NOMO-1 treated with DMSO at 0.1 percent for 48 hours (cell line): ENCODE results near the gene SERPINI2.
"Not testable (repeated sequence)": the region's sequence is repeated elsewhere in the genome, so short reads cannot be mapped to it uniquely, and the experiment has no call there.

Source experiments
- DNase-seq: peaks from one replicate; lab custom pipeline; 2025; ENCODE audit not compliant: unreplicated experiment; lab: John Stamatoyannopoulos, UW

Gene SERPINI2

DNA sequence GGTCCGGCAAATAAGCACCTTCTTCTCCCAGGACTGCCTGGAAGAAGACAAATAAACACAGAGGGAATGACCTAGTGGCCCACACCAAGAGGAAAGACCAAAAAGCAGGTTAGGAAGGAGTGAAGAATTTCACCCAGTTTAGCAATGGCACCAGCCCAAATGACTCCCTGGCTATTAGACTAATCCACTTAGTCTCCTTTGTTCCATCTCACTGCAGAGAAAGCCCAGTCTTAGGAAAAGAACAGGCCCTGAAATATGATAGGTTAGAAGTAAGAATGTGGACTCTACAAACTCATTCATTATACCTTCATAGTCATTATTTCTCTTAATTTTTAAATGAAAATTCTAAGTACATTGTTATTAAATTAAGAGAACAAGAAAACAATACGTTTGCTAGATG, 23.2 kb downstream of the SERPINI2 start:
- DNase-seq: no peak

DNA sequence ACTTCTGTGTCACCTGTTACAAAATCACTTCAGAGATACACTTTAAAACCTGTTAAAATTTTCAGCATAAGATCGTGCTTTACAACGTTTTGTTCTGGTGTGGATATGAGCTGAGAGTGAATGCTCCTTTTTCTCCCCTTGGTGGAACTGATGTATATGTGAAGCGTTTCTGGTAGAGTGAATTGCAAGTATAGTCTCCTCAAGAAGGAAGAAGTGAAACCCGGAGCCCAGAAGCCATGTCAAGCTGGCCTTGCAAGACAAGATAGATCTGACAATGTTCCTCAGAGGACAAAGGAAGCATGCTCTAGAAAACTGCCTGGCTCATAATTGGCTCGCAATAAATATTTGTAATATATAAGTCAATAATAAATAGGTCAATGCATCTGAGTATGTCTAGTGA, 23.6 kb downstream of the SERPINI2 start:
- peak; percentile 93 for DNase-seq

GRCh38 chr3:167445491-167445890, 28.4 kb downstream of the SERPINI2 start:
- no peak for DNase-seq

- DNase-seq: peak; percentile 22
Observed at GRCh38 chr3:167441256-167441655, 32.6 kb downstream of the SERPINI2 start.

DNA sequence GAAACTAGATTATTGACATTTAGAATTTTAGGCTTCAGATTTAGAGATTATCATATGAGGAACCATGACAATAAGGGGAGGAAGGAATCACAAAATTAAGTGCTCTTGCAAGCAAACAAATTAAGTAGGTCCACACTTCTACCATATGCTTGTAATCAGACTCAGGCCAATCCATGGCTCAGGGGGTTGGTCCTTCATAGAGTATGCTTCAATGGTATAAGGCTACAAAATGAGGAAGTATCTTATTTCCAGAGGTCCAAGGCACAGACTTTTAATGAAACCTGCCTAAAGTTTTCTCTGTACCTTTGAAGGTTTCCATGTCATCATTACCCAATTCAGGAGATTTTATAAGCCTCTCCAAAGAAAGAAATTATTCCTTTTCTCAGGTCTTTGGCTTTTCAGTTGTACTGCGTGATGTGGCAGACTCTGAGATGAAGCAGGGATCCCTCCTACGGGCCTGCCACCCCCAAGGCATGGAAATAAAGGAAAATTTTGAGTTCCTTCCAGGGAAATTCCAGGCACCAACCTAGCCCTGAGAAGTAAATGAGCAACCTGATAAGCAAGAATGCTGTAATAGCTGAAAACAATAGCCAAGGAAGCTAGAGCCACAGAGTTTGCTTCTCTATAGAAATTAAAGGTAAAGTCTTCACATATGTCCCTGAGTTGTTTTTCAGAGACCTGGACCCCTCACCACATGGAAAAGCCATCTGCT, 36.3 kb downstream of the SERPINI2 start:
- no peak for DNase-seq

GRCh38 chr3:167426962-167427361, 46.9 kb downstream of the SERPINI2 start:
- DNase-seq: not testable (repeated sequence)

DNA sequence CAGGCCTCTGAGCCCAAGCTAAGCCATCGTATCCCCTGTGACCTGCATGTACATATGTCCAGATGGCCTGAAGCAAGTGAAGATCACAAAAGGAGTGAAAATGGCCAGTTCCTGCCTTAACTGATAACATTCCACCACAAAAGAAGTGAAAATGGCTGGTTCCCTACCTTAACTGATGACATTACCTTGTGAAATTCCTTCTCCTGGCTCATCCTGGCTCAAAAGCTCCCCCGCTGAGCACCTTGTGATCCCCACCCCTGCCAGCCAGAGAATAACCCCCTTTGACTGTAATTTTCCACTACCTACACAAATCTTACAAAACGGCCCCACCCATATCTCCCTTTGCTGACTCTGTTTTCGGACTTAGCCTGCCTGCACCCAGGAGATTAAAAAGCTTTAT, 51.4 kb downstream of the SERPINI2 start:
- DNase-seq: not testable (repeated sequence)

- no peak for DNase-seq
Observed at GRCh38 chr3:167409611-167410010, 64.2 kb downstream of the SERPINI2 start.

- peak; percentile 74 for DNase-seq
Observed at GRCh38 chr3:167406876-167407492, 66.9 kb downstream of the SERPINI2 start.

DNA sequence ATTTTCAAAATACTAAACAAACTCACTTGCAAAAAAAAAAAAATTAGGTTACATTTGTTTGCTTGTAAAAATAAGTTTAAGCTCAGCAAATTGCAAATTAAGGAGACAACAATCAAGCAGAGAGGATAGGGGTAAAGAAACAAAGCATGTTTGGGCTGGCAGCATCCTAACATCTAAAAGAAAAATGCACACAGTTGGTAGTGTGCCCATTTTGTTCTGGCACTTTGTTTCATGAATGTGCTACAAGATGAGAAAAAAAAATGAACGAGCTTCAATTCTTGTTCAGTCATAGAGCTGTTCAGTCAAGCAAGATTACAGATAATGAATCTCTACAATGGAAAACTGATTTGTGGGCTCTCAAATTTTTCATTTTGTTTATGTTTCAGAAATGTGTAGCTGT, 76.0 kb downstream of the SERPINI2 start:
- no peak for DNase-seq

DNA sequence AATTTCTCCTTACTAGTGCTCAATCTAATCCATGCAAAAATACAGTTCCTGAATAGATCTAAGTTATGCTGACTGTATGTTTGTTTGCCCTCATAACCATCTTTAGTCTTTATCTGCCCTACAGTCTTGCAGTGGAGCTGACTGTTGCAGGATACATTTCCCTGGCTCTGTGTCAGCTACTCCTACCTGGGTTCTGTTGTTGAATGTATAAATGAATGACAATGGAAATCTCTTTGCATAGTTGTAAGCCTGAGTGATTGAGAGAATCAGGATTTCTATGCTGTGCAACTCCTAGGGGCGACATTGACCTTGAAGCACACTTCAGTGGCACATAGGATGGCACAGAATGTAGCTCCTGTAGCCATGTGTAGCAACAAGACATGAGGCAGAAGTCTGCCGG, 77.8 kb downstream of the SERPINI2 start:
- DNase-seq: no peak

GRCh38 chr3:167394003-167394402, 79.8 kb downstream of the SERPINI2 start:
- no peak for DNase-seq
